Measurements from ENCODE around the gene LIN54.

GRCh38 chr4:83024233-83024632 is 13.6 kb upstream of the LIN54 start:
- no peak for TF ChIP-seq POLR2A (IDR thresholded peaks at IDR 0.05)
- TF ChIP-seq CTCF (IDR thresholded peaks at IDR 0.05): no peak
